Thoracic aorta (tissue), 2 donors: ENCODE results near the gene SNX25. TPM values are rescaled to one million over a fixed set of nuclear protein-coding genes. Genes with fewer than 3 reads are reported as not detected.

ENCODE experiments used
- ATAC-seq: fragments of 150-250 bp; one replicate; pipeline ENCODE4 v1.8.0; 2017; ENCODE audit warnings: low read depth; ENCODE audit not compliant: insufficient number of reproducible peaks, low FRiP score
- DNase-seq: peaks from one replicate; pipeline ENCODE4 v3.0.0-alpha.2; 2020; ENCODE audit warnings: low spot score
- H3K27ac ChIP-seq, 2 donors: fragments of 200-600 bp; sonication (generic); 1 replicate in 1 of 2; 2 replicates in 1 of 2; pipeline ENCODE4 v1.5.1; 2016; ENCODE audit warnings: mild to moderate bottlenecking in 2 of 2, moderate library complexity in 2 of 2
- H3K27me3 ChIP-seq: fragments of 200-600 bp; sonication (generic); replicated peaks from 2 replicates; pipeline ENCODE4 v1.6.0; 2016; ENCODE audit warnings: mild to moderate bottlenecking; ENCODE audit not compliant: insufficient read depth
- H3K36me3 ChIP-seq: fragments of 200-600 bp; sonication (generic); one replicate; pipeline ENCODE4 v1.5.1; 2016
- H3K4me1 ChIP-seq, 2 donors: fragments of 200-600 bp; sonication (generic); 1 replicate in 1 of 2; 2 replicates in 1 of 2; pipeline versions ENCODE4 v1.5.1 to v1.6.0; 2016; ENCODE audit warnings: low read depth in 2 of 2, mild to moderate bottlenecking in 1 of 2; ENCODE audit not compliant: control insufficient read depth in 1 of 2
- H3K4me3 ChIP-seq: fragments of 200-600 bp; sonication (generic); 2 replicates; pipeline ENCODE4 v1.5.1; 2016; ENCODE audit warnings: mild to moderate bottlenecking
- H3K9me3 ChIP-seq: fragments of 200-600 bp; sonication (generic); 2 replicates; pipeline ENCODE4 v1.5.1; 2016
- total RNA-seq, 2 donors: library from RNA; depleted of rRNA; stranded (reverse); fragments of >200 nt; gene quantifications; one replicate each; pipeline versions ENCODE4 v1.1.0 to v1.2.3, GENCODE V29; 2016
- TF ChIP-seq, protein P1 (sequence below): fragments of 200-600 bp; sonication (generic); IDR thresholded peaks from one replicate; pipeline ENCODE4 v1.5.1; 2019; ENCODE audit warnings: antibody characterized with exemption

The SNX25 gene
- total RNA-seq, 2 donors from 2014 or later: 31.3 to 38.0 TPM

GRCh38 chr4:185411849-185412248 is 202.5 kb downstream of the SNX25 start:
- DNase-seq: no peak
- Histone ChIP-seq H3K4me1 (peaks cover 7 to 12% of the 10 kb centered on the region in 2 donors), H3K9me3 (no peaks in the 10 kb centered on the region), H3K27me3 (no peaks in the 10 kb centered on the region), H3K4me3 (no peak overlapping the region), H3K36me3 (peaks cover 7% of the 10 kb centered on the region), H3K27ac (peak overlapping the region; percentile 56 to 63)
- no peak for ATAC-seq
- TF ChIP-seq, protein P1, sequence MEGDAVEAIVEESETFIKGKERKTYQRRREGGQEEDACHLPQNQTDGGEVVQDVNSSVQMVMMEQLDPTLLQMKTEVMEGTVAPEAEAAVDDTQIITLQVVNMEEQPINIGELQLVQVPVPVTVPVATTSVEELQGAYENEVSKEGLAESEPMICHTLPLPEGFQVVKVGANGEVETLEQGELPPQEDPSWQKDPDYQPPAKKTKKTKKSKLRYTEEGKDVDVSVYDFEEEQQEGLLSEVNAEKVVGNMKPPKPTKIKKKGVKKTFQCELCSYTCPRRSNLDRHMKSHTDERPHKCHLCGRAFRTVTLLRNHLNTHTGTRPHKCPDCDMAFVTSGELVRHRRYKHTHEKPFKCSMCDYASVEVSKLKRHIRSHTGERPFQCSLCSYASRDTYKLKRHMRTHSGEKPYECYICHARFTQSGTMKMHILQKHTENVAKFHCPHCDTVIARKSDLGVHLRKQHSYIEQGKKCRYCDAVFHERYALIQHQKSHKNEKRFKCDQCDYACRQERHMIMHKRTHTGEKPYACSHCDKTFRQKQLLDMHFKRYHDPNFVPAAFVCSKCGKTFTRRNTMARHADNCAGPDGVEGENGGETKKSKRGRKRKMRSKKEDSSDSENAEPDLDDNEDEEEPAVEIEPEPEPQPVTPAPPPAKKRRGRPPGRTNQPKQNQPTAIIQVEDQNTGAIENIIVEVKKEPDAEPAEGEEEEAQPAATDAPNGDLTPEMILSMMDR: no peak

- Histone ChIP-seq H3K36me3 (peaks cover 10% of the 10 kb centered on the region), H3K27me3 (no peaks in the 10 kb centered on the region), H3K27ac (peak overlapping the region; percentile 56 to 63), H3K4me3 (no peak overlapping the region), H3K9me3 (no peaks in the 10 kb centered on the region), H3K4me1 (peaks cover 7 to 12% of the 10 kb centered on the region in 2 donors)
- ATAC-seq (peak; percentile 40), DNase-seq (no peak)
- TF ChIP-seq, protein P1: no peak
Measured at GRCh38 chr4:185412412-185412811, 203.0 kb downstream of the SNX25 start.

Other genes starting within 250 kb of the SNX25 start
- not detected for gene HELT, start 191.1 kb upstream of the SNX25 start, total RNA-seq
- 100 to 1,000 TPM in 1 of 2 donors, 10 to 100 TPM in 1; 78.3 to 108 TPM for gene SLC25A4, start 66.3 kb upstream of the SNX25 start, total RNA-seq
- gene CFAP97, start 5.6 kb upstream of the SNX25 start, total RNA-seq: 10 to 100 TPM; 40.8 to 62.2 TPM
- 1 to 10 TPM; 4.4 to 7.6 TPM for gene LRP2BP, start 186.3 kb downstream of the SNX25 start, total RNA-seq
- 10 to 100 TPM; 15.7 to 24.2 TPM for gene ANKRD37, start 187.2 kb downstream of the SNX25 start, total RNA-seq
- 10 to 100 TPM; 35.1 to 44.7 TPM for gene UFSP2, start 216.4 kb downstream of the SNX25 start, total RNA-seq